ENCODE results near the gene SLC35A4. TPM values are rescaled to one million over a fixed set of nuclear protein-coding genes. Genes with fewer than 3 reads are reported as not detected.

The SLC35A4 gene
- total and polyA plus RNA-seq, 2 of the 13 experiments (the other 11 are each of a cell fraction or from before 2014, with no cell fraction given) = 0.71 to 4.0 TPM

DNA sequence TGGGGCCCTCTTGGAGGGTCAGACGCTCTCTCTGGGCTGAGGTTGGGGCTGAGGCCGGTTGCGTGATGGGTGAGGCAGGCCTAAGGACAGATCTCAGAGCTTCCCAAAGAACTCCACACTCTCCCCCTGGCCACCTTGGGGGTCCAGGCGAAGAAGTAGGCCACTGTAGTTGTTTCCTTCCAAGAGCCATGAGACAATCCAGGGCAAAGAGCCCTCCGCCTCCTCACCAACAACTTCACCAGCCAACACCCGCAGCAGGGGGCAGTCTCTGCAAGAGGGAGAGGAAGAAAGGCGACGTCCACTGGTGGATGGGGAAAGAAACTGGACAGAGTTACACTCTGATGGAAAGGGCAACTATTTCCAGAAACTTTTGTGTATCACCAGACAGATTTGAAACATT lies 10.7 kb downstream of the SLC35A4 start (continued):
- no peak for TF ChIP-seq ZNF296 (CRISPR knock-in tag; conservative IDR thresholded peaks at IDR 0.05)
- TF ChIP-seq SRSF1 (optimal IDR thresholded peaks at IDR 0.05; ENCODE audit: low read depth, low read length) = no peak
- no peak for TF ChIP-seq SUZ12 (IDR thresholded peaks at IDR 0.05; ENCODE audit: low read depth, low read length)
- no peak for TF ChIP-seq ZNF749 (CRISPR knock-in tag; IDR thresholded peaks at IDR 0.05; ENCODE audit: borderline replicate concordance)
- no peak for TF ChIP-seq ZNF713 (CRISPR knock-in tag; IDR thresholded peaks at IDR 0.05)
- TF ChIP-seq KDM5B (CRISPR knock-in tag; IDR thresholded peaks at IDR 0.05; ENCODE audit: borderline replicate concordance) = no peak
- TF ChIP-seq, protein P1, sequence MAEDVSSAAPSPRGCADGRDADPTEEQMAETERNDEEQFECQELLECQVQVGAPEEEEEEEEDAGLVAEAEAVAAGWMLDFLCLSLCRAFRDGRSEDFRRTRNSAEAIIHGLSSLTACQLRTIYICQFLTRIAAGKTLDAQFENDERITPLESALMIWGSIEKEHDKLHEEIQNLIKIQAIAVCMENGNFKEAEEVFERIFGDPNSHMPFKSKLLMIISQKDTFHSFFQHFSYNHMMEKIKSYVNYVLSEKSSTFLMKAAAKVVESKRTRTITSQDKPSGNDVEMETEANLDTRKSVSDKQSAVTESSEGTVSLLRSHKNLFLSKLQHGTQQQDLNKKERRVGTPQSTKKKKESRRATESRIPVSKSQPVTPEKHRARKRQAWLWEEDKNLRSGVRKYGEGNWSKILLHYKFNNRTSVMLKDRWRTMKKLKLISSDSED (CRISPR knock-in tag; IDR thresholded peaks at IDR 0.05) = no peak
- TF ChIP-seq HMG20A (CRISPR knock-in tag; IDR thresholded peaks at IDR 0.05; ENCODE audit: borderline replicate concordance) = 0 out of 2 replicates have a peak, but pooled peaks have one; percentile 14
- peak; percentile 76; the same call in 1 of the 2 replicates for TF ChIP-seq RXRB (CRISPR knock-in tag; IDR thresholded peaks at IDR 0.05; ENCODE audit: borderline replicate concordance)
- no peak for TF ChIP-seq FOXO4 (CRISPR knock-in tag; conservative IDR thresholded peaks at IDR 0.05)
- no peak for TF ChIP-seq EED (CRISPR knock-in tag; IDR thresholded peaks at IDR 0.05)
- TF ChIP-seq NR2F6 (IDR thresholded peaks at IDR 0.05) = no peak
- TF ChIP-seq NR2F6 (CRISPR knock-in tag; IDR thresholded peaks at IDR 0.05) = peak; percentile 56; the same call in 1 of the 2 replicates
- no peak for TF ChIP-seq WIZ (CRISPR knock-in tag; IDR thresholded peaks at IDR 0.05)
- TF ChIP-seq MAFF (IDR thresholded peaks at IDR 0.05; ENCODE audit: low read depth, low read length) = no peak
- TF ChIP-seq TAF15 (IDR thresholded peaks at IDR 0.05; ENCODE audit: low read depth, low read length, poor library complexity, severe bottlenecking) = no peak
- TF ChIP-seq, protein P2, sequence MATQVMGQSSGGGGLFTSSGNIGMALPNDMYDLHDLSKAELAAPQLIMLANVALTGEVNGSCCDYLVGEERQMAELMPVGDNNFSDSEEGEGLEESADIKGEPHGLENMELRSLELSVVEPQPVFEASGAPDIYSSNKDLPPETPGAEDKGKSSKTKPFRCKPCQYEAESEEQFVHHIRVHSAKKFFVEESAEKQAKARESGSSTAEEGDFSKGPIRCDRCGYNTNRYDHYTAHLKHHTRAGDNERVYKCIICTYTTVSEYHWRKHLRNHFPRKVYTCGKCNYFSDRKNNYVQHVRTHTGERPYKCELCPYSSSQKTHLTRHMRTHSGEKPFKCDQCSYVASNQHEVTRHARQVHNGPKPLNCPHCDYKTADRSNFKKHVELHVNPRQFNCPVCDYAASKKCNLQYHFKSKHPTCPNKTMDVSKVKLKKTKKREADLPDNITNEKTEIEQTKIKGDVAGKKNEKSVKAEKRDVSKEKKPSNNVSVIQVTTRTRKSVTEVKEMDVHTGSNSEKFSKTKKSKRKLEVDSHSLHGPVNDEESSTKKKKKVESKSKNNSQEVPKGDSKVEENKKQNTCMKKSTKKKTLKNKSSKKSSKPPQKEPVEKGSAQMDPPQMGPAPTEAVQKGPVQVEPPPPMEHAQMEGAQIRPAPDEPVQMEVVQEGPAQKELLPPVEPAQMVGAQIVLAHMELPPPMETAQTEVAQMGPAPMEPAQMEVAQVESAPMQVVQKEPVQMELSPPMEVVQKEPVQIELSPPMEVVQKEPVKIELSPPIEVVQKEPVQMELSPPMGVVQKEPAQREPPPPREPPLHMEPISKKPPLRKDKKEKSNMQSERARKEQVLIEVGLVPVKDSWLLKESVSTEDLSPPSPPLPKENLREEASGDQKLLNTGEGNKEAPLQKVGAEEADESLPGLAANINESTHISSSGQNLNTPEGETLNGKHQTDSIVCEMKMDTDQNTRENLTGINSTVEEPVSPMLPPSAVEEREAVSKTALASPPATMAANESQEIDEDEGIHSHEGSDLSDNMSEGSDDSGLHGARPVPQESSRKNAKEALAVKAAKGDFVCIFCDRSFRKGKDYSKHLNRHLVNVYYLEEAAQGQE (IDR thresholded peaks at IDR 0.05; ENCODE audit: borderline replicate concordance in 1 of 2, low read depth in 1 of 2, low read length in 2 of 2) = no peak
- TF ChIP-seq MYNN (CRISPR knock-in tag; IDR thresholded peaks at IDR 0.05; ENCODE audit: low read depth) = no peak
- peak; percentile 58; the same call in 1 of the 2 replicates for TF ChIP-seq ARID4A (CRISPR knock-in tag; IDR thresholded peaks at IDR 0.05; ENCODE audit: borderline replicate concordance)
- TF ChIP-seq ZNF460 (CRISPR knock-in tag; IDR thresholded peaks at IDR 0.05; ENCODE audit: borderline replicate concordance) = no peak
- TF ChIP-seq ZNF138 (CRISPR knock-in tag; IDR thresholded peaks at IDR 0.05; ENCODE audit: low read depth) = no peak

Measured in HepG2 (cell line).